AML-193 (cell line): ENCODE data around the gene VILL.
A peak's percentile ranks its signal among the peaks of the same experiment; 100 is the strongest.
"Not testable (repeated sequence)": the region's sequence is repeated elsewhere in the genome, so short reads cannot be mapped to it uniquely, and the experiment has no call there.

Experiments used
- DNase-seq, 2 experiments: peaks; one replicate each; lab custom pipeline; 2025; lab: John Stamatoyannopoulos, UW

Gene VILL

DNA sequence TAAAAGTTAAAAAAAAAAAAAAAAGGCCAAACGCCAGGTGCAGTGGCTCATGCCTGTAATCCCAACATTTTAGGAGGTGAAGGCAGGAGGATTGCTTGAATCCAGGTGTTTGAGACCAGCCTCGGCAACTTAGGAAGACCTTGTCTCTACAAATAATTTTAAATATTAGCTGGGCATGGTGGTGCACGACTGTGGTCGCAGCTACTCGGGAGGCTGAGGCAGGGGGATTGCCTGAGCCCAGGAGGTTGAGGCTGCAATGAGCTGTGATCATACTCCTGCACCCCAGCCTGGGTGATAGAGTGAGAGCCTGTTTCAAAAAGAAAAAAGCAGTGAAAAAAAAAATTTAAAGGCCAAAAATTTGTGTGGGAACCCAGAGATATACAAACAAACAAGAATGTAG lies 45.7 kb downstream of the VILL start:
- no peak for DNase-seq

- no peak for DNase-seq
Measured at GRCh38 chr3:38036906-38037305, 46.3 kb downstream of the VILL start.

DNA sequence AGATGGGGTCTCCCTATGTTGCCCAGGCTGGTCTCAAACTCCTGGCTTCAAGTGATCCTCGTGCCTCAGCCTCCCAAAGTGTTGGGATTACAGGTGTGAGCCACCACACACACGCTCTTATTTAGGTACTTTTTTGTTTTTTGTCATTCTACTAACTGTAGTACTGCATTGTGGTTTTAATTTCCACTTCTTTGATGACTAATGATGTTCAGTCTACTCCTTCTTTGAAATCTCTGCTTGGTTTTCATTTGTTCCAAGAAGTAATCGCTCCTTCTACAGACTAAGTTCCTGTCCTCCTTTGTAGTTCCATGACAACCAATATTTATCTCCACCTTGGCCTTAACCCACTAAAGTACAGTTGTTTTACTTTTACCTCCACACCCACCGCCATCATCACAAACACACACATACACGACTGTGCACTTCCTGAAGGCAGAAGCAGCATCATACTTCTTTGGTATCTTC lies 47.9 kb downstream of the VILL start:
- DNase-seq, result peak in 1 of 2 experiments; percentile 23

- peak; percentile 70 to 74 for DNase-seq
Measured at GRCh38 chr3:38039101-38039898, 48.7 kb downstream of the VILL start, which contains the start of gene DLEC1. Gene DLEC1 (plus strand): TSS chr3:38039208. CDS start chr3:38039226, 18 bp downstream.

- DNase-seq, result peak; percentile 96 to 97
Measured at GRCh38 chr3:38039899-38040261, 49.3 kb downstream of the VILL start.

DNA sequence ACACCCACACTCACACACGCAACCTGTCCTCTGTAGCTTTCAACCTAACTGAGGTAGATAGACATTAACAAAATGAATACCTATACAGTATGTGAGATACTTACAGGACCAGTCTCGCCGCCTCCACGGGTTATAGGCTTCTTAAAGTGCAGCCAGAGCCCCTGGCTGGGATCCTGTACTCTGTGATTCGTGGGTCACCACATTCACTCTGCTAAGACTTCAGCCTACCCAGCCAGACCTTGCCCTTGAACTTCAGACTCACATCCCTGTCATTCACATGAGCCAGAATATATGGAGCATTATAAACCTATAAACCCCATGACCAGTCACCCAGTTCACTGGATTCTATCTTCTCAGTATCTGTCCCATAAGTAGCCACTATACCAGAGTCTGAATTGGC lies 49.8 kb downstream of the VILL start:
- DNase-seq, result no peak

DNA sequence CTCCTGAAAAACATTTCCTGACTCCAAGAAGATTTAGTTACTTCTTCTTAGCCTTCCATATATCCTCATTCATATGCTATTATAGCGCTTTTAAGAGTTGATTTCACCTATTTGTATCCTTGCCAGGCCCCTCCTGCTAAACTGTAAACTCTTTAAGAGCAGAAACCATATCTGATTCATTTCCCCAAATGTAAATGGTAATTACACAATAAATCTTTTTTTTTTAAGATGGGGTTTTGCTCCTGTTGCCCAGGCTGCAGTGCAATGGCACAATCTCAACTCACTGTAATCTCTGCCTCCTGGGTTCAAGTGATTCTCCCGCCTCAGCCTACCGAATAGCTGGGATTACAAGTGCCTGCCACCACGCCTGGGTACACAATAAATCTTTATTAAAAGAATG lies 52.9 kb downstream of the VILL start:
- peak; percentile 18 to 23 for DNase-seq

DNA sequence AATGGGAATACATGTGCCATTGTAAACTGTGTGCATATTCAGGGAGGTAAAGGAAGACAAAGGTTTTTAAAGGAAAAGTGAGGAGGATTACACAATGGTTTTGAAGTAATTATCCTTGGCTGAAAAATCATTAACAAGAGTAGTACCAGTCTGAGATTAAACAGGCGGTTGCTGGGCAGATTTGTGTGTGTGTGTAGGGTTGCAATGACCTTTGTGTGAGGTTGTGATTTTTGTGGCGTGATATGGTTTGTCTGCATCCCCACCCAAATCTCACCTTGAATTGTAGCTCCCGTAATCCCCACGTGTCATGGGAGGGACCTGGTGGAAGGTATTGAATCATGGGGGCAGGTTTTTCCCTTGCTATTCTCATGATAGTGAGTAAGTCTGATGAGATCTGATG lies 55.4 kb downstream of the VILL start:
- DNase-seq, result no peak

- no peak for DNase-seq
Measured at GRCh38 chr3:38046821-38047220, 56.2 kb downstream of the VILL start.

DNA sequence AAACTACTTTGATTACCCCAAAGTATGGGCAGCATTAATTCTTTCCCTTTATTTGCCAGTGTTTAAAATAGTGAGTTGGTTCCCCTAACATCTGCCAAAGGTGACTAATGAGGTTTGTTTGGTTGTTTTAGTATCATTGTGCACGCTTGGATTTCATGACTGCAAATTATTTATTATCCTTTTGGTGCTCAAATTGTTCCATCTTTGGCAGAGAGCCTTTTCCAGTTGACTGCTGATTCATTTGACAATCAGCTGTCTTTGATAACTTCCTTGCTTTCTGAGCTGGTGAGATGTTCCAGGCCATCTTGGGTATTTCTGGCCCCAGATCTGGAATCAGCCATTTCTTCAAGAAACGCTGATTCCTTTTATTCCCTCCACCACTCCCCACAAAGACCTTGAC lies 57.3 kb downstream of the VILL start:
- no peak for DNase-seq

GRCh38 chr3:38049358-38050126 lies 59.0 kb downstream of the VILL start:
- DNase-seq, result no peak

DNA sequence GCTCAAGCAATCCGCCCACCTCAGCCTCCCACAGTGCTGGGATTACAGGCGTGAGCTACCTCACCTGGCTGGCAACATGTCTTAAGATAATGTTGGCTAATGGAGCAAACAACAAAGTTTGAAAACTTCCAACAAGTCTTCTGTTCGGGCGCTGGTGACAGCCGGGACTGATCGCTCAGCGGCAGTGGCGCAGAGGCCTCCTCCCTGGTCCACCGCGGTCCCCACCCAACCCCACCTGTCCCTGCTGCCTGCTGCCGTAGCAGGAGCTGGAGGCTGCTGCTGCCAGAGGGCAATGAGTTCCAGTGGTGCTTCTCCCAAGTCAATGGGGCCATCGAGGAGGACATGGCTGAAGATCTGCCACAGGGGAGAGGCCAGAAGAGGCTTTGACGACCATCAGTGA lies 60.5 kb downstream of the VILL start:
- DNase-seq, result no peak

GRCh38 chr3:38053286-38053685 lies 62.7 kb downstream of the VILL start:
- DNase-seq, result not testable (repeated sequence)

DNA sequence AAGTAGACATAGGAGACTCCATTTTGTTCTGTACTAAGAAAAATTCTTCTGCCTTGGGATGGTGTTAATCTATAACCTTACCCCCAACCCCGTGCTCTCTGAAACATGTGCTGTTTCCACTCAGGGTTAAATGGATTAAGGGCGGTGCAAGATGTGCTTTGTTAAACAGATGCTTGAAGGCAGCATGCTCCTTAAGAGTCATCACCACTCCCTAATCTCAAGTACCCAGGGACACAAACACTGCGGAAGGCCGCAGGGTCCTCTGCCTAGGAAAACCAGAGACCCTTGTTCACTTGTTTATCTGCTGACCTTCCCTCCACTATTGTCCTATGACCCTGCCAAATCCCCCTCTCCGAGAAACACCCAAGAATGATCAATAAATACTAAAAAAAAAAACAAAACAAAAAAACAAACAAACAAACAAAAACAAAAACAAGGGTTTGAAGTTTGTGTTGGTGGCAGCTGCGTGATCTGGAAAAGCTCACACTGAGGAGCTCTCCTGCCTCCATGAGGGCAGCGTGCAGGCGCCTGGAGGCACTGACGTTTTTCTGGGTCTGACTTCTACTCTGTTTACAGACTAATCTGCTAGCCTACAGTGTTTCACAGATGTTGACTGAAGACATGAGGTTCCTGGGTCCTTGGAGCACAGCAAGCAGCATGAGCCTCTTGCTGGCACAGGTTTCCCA lies 63.4 kb downstream of the VILL start:
- DNase-seq, result not testable (repeated sequence)

DNA sequence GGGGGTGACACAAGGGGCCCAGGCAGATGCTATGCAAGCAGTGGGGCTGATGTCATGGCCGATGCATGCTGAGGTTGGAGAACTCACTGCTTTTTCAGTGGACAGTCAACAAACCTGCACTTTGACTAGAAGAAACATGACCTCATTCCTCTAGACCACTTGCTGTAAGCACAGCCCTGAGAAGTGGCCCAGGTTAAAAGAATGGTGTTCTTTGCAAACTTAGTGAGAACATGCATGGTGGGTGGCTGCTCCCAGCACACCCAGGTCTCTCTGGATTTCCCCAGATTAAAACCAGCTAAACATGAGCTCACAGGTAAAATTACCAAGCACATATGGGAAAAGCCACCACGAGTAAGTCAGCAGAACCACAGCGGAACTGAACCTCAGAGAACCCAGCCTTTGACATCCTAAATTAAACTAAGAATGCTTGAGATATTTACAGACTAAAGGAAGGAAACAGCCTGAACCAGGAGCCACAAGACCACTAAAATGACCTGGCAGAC lies 64.0 kb downstream of the VILL start:
- DNase-seq, result no peak
